ENCODE results near the gene POLR1A.

GRCh38 chr2:85988914-85989270 is 116.8 kb downstream of the POLR1A start:
- TF ChIP-seq, protein P1, sequence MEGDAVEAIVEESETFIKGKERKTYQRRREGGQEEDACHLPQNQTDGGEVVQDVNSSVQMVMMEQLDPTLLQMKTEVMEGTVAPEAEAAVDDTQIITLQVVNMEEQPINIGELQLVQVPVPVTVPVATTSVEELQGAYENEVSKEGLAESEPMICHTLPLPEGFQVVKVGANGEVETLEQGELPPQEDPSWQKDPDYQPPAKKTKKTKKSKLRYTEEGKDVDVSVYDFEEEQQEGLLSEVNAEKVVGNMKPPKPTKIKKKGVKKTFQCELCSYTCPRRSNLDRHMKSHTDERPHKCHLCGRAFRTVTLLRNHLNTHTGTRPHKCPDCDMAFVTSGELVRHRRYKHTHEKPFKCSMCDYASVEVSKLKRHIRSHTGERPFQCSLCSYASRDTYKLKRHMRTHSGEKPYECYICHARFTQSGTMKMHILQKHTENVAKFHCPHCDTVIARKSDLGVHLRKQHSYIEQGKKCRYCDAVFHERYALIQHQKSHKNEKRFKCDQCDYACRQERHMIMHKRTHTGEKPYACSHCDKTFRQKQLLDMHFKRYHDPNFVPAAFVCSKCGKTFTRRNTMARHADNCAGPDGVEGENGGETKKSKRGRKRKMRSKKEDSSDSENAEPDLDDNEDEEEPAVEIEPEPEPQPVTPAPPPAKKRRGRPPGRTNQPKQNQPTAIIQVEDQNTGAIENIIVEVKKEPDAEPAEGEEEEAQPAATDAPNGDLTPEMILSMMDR (conservative IDR thresholded peaks at IDR 0.05), result no peak
- no peak for TF ChIP-seq EZH2 (IDR thresholded peaks at IDR 0.05; ENCODE audit: low read depth)

Measured in PC-9 (cell line).